Measurements from ENCODE around the gene SEZ6L2. TPM values are rescaled to one million over a fixed set of nuclear protein-coding genes. Genes with fewer than 3 reads are reported as not detected.

The SEZ6L2 gene
- total RNA-seq, 1 donor from 2014 or later: not detected

DNA sequence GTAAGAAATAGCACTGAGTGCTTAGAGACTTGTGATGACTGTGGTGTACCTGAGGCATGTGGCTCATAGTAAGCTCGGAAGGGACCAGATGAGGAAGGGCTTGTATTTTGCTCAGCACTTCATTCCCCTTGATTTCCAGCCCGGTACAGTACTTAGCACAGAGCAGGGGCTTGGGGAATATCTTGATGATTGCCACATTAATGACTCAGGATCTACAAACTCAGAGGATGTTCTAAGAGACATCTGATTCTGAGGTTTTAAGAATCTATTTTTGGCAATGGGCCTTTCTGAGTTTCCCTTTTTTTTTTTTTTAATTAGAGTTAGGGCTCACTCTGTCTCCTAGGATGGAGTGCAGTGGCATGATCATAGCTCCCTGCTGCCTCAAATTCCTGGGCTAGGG, 10.0 kb upstream of the SEZ6L2 start:
- no peak overlapping the region for H3K4me3 Mint-ChIP-seq
- POLR2A ChIA-PET: no interaction called here
- H3K27me3 Mint-ChIP-seq: no peaks in the 10 kb centered on the region
- no peak for DNase-seq
- H3K27ac Mint-ChIP-seq: no peak overlapping the region
- TF ChIP-seq, protein P1, sequence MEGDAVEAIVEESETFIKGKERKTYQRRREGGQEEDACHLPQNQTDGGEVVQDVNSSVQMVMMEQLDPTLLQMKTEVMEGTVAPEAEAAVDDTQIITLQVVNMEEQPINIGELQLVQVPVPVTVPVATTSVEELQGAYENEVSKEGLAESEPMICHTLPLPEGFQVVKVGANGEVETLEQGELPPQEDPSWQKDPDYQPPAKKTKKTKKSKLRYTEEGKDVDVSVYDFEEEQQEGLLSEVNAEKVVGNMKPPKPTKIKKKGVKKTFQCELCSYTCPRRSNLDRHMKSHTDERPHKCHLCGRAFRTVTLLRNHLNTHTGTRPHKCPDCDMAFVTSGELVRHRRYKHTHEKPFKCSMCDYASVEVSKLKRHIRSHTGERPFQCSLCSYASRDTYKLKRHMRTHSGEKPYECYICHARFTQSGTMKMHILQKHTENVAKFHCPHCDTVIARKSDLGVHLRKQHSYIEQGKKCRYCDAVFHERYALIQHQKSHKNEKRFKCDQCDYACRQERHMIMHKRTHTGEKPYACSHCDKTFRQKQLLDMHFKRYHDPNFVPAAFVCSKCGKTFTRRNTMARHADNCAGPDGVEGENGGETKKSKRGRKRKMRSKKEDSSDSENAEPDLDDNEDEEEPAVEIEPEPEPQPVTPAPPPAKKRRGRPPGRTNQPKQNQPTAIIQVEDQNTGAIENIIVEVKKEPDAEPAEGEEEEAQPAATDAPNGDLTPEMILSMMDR (IDR thresholded peaks at IDR 0.05): no peak
- H3K36me3 Mint-ChIP-seq (ENCODE audit: low read depth): peaks cover 19% of the 10 kb centered on the region
- intact Hi-C loops (cut with micrococcal nuclease): no loop called here
- H3K4me1 Mint-ChIP-seq: no peaks in the 10 kb centered on the region
- H3K9me3 Mint-ChIP-seq: no peaks in the 10 kb centered on the region
- CTCF ChIA-PET: no interaction called here
- no peak for ATAC-seq (ENCODE audit: low read depth)

DNA sequence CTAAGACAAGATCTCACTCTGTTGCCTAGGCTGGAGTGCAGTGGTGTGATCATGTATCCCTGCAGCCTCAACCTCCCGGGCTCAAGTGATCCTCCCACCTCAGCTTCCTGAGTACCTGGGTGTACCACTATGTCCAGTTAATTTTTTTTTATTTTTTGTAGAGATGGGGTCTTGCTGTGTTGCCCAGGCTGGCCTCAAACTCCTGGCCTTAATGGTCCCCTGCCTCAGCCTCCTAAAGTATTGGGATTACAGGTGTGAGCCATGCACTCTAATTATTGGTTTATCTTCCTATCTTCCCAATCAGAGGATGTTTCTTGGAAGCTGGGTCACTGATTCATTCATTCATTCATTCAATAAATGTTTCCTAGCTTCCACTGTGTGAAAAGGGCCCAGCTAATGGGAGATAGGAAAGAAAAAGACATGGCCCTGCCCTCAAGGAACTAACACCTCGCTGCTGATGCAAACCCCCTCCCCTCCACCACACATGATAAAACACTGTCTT, 9.4 kb upstream of the SEZ6L2 start:
- POLR2A ChIA-PET: no interaction called here
- peaks cover 14% of the 10 kb centered on the region for H3K36me3 Mint-ChIP-seq (ENCODE audit: low read depth)
- no peaks in the 10 kb centered on the region for H3K9me3 Mint-ChIP-seq
- TF ChIP-seq, protein P1 (IDR thresholded peaks at IDR 0.05): no peak
- ATAC-seq (ENCODE audit: low read depth) (no peak), DNase-seq (no peak)
- H3K4me3 Mint-ChIP-seq: no peak overlapping the region
- no peaks in the 10 kb centered on the region for H3K27me3 Mint-ChIP-seq
- CTCF ChIA-PET: no interaction called here
- H3K27ac Mint-ChIP-seq: no peak overlapping the region
- H3K4me1 Mint-ChIP-seq: no peaks in the 10 kb centered on the region
- intact Hi-C loops (cut with micrococcal nuclease): no loop called here

DNA sequence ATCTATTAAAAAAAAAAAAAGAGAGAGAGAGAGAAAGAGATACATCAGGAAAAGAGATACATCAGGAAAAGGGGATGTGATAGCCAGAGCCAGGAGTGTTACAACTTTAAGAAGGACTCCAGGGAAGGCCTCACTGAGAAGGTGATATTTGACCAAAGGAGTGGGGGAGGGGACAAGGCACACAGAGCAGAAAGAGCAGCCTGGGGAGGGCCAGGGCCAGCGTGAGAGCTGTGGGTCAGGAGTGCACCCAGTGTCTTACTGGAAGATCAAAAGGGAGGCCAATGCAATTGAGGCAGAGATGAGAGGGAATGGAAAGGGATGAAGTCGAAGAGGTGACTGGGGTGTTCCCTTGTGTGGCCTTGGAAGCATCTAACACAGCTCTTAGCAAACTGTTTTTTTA, 8.6 kb upstream of the SEZ6L2 start:
- intact Hi-C loops (cut with micrococcal nuclease): no loop called here
- ChIA-PET POLR2A (interaction anchor here (0.6 kb wide), 1 partner anchor 21 kb away, joined by 3 read pairs; no protein-coding TSS in a partner anchor), CTCF (no interaction called here)
- H3K4me3 Mint-ChIP-seq: no peak overlapping the region
- no peaks in the 10 kb centered on the region for H3K27me3 Mint-ChIP-seq
- DNase-seq (no peak), ATAC-seq (ENCODE audit: low read depth) (no peak)
- TF ChIP-seq, protein P1 (IDR thresholded peaks at IDR 0.05): no peak
- no peaks in the 10 kb centered on the region for H3K9me3 Mint-ChIP-seq
- H3K4me1 Mint-ChIP-seq: no peaks in the 10 kb centered on the region
- H3K27ac Mint-ChIP-seq: no peak overlapping the region
- H3K36me3 Mint-ChIP-seq (ENCODE audit: low read depth): peaks cover 9% of the 10 kb centered on the region

DNA sequence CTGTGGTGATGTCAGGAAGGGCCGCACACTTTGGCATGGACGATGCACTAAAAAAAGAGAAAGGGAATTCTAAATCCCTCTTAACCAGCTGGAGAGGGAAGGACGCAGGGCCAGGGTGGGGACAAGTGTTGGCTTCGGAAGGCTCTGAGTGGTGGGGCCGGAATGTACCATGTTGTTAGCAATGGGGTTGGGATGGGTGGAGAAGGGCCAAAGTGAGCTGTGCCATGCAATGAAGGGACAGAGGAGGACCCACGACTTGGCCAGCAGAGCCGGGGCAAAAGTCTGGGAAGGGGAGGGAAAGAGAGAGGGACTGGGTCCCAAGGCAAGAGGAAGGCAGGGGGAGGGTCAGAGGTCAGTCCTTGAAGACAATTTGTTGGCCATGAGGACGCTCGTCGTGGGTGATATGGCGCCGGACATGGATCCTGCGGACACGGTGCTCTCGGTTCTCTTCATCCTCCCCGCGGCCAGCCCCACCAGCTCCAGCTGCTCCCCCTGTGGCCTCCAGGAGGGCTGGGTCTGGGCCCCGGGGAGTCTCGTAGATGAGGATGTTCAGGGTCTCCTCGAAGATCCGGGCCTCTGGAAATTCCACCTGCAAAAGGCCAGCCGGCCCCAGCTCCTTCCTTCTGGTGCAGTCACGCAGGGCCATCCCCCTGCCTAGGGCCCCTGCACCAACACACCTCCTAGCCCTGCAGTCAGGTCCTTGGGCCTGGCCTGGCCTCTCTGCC, 7.3 kb upstream of the SEZ6L2 start:
- no peak for ATAC-seq (ENCODE audit: low read depth)

DNA sequence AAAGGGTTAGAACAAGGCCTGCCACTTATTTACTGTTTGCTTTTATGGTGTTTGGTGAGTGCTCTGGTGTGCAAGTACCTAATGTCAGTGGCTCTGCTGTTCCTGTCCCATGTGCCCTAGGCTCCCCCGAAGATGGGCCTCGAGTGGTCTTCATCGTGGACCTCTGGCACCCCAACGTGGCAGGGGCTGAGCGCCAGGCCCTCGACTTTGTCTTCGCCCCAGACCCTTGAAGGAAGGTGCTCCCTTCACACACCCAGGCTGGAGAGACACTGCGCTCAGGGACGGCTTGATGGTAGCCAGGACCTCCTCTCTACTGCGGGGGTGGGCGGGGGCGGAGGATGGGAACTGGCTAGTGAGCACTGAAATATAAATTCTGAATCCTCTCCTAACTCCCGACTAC, 6.3 kb upstream of the SEZ6L2 start:
- ChIA-PET POLR2A (no interaction called here), CTCF (no interaction called here)
- TF ChIP-seq, protein P1 (IDR thresholded peaks at IDR 0.05): no peak
- Mint-ChIP-seq H3K4me3 (no peak overlapping the region), H3K36me3 (ENCODE audit: low read depth) (peaks cover 8% of the 10 kb centered on the region), H3K27ac (no peak overlapping the region), H3K27me3 (peaks cover 5% of the 10 kb centered on the region), H3K4me1 (peaks cover 1% of the 10 kb centered on the region), H3K9me3 (no peaks in the 10 kb centered on the region)
- intact Hi-C loops (cut with micrococcal nuclease): no loop called here
- DNase-seq (no peak), ATAC-seq (ENCODE audit: low read depth) (no peak)

More for the DNA sequence above, 7.3 kb upstream of the SEZ6L2 start:
- no peak for DNase-seq
- peaks cover 8% of the 10 kb centered on the region for H3K36me3 Mint-ChIP-seq (ENCODE audit: low read depth)
- ChIA-PET CTCF (no interaction called here), POLR2A (no interaction called here)
- H3K27me3 Mint-ChIP-seq: peaks cover 3% of the 10 kb centered on the region
- H3K9me3 Mint-ChIP-seq: no peaks in the 10 kb centered on the region
- intact Hi-C loops (cut with micrococcal nuclease): no loop called here
- H3K4me3 Mint-ChIP-seq: no peak overlapping the region
- no peaks in the 10 kb centered on the region for H3K4me1 Mint-ChIP-seq
- H3K27ac Mint-ChIP-seq: no peak overlapping the region
- TF ChIP-seq, protein P1 (IDR thresholded peaks at IDR 0.05): no peak

Measured in activated B cell treated with CpG ODN at 0.5 μM for 24 hours (primary cell).